ENCODE results near the gene SNCAIP. TPM values are rescaled to one million over a fixed set of nuclear protein-coding genes. Genes with fewer than 3 reads are reported as not detected.

Gene SNCAIP
- total RNA-seq, 3 donors from 2014 or later = 1.2 to 4.7 (median 2.7) TPM

DNA sequence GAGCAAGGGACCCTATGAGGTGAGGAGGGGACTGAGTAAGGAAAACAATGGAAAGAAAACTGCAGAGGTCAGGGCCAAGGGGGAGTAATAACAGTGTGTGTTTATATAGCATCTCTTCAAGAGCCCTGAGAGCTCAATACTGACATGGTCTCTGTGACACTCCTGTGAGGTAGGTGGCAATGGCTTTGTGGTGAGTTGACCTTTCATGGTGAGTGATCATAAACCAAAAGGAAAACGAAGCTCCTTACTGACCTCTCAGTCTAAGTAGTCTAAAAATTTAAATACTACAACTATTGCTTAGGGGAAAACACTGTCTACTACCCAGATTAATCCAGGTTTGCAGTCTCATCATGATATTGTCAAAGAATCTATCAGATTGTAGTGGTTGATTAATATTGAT lies 130.9 kb downstream of the SNCAIP start:
- DNase-seq (no peak), ATAC-seq (no peak)
- Histone ChIP-seq H3K36me3 (ENCODE audit: low read depth) (no peaks in the 10 kb centered on the region), H3K4me1 (ENCODE audit: low read depth) (no peaks in the 10 kb centered on the region), H3K9me3 (no peaks in the 10 kb centered on the region), H3K4me3 (no peak overlapping the region)
- intact Hi-C loops (cut with DNase I, micrococcal nuclease) = no loop called here
- TF ChIP-seq, protein P1, sequence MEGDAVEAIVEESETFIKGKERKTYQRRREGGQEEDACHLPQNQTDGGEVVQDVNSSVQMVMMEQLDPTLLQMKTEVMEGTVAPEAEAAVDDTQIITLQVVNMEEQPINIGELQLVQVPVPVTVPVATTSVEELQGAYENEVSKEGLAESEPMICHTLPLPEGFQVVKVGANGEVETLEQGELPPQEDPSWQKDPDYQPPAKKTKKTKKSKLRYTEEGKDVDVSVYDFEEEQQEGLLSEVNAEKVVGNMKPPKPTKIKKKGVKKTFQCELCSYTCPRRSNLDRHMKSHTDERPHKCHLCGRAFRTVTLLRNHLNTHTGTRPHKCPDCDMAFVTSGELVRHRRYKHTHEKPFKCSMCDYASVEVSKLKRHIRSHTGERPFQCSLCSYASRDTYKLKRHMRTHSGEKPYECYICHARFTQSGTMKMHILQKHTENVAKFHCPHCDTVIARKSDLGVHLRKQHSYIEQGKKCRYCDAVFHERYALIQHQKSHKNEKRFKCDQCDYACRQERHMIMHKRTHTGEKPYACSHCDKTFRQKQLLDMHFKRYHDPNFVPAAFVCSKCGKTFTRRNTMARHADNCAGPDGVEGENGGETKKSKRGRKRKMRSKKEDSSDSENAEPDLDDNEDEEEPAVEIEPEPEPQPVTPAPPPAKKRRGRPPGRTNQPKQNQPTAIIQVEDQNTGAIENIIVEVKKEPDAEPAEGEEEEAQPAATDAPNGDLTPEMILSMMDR (IDR thresholded peaks at IDR 0.05) = no peak

DNA sequence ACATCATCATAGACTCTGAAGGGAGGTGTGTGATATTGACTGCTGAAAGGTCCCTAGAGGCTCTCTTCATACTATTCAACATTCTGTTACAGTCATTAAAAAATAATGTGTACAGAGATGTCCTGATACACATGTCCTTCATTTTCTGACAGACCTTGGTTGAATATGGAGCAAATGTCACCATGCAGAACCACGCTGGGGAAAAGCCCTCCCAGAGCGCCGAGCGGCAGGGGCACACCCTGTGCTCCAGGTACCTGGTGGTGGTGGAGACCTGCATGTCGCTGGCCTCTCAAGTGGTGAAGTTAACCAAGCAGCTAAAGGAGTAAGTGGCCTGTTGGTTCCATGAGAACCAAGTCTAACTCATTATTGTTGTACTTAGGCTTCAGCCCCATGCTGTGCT lies 132.4 kb downstream of the SNCAIP start:
- ATAC-seq (no peak), DNase-seq (no peak)
- intact Hi-C loops (cut with DNase I, micrococcal nuclease) = no loop called here

DNA sequence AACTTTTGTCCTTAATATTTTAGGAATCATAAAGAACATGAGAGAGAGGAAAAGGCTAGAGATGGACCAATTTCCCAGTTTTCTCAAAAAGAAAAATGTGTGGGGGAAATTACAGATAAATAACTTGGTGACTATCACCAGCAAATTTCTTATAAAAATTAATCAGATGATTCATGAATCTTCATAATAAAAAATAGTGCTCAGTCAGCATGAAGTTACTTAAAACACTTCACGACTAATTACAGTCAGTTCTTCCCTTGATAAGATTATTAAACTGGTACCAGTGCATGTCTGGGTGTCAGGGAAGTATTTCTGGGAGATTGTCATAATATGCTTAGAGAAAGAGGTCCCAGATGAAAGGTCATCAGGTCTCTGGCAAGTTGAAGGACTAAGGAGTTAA lies 133.0 kb downstream of the SNCAIP start:
- TF ChIP-seq, protein P1 (IDR thresholded peaks at IDR 0.05) = no peak
- no peak for ATAC-seq
- H3K4me1 ChIP-seq (ENCODE audit: low read depth) = no peaks in the 10 kb centered on the region
- intact Hi-C loops (cut with DNase I, micrococcal nuclease) = no loop called here
- DNase-seq = no peak
- no peak overlapping the region for H3K4me3 ChIP-seq
- no peaks in the 10 kb centered on the region for H3K9me3 ChIP-seq
- no peaks in the 10 kb centered on the region for H3K36me3 ChIP-seq (ENCODE audit: low read depth)

More for the DNA sequence above, 132.4 kb downstream of the SNCAIP start:
- H3K4me3 ChIP-seq = no peak overlapping the region
- no peaks in the 10 kb centered on the region for H3K36me3 ChIP-seq (ENCODE audit: low read depth)
- no peaks in the 10 kb centered on the region for H3K9me3 ChIP-seq
- no peaks in the 10 kb centered on the region for H3K4me1 ChIP-seq (ENCODE audit: low read depth)
- TF ChIP-seq, protein P1 (IDR thresholded peaks at IDR 0.05) = no peak

DNA sequence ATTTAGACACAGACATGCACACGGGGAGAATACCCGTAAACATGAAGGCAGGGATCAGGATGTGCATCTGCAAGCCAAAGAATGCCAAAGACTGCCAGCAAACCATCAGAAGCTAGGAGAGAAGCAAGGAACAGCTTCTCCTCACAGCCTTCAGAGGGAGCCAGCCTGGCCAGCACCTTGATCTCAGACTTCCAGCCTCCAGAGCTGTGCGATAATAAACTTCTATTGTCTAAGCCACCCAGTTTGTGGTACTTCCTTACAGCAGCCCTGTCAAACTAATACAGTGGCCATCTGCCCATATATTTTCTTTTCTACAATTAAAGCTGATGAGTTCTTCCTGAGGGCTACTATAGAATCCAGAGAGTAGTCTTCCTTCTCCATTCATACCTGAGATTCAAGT lies 135.0 kb downstream of the SNCAIP start:
- TF ChIP-seq, protein P1 (IDR thresholded peaks at IDR 0.05) = no peak
- intact Hi-C loops (cut with DNase I, micrococcal nuclease) = no loop called here
- no peaks in the 10 kb centered on the region for H3K36me3 ChIP-seq (ENCODE audit: low read depth)
- no peak for DNase-seq
- H3K4me1 ChIP-seq (ENCODE audit: low read depth) = no peaks in the 10 kb centered on the region
- no peaks in the 10 kb centered on the region for H3K9me3 ChIP-seq
- peak; percentile 51 for ATAC-seq
- H3K4me3 ChIP-seq = no peak overlapping the region

DNA sequence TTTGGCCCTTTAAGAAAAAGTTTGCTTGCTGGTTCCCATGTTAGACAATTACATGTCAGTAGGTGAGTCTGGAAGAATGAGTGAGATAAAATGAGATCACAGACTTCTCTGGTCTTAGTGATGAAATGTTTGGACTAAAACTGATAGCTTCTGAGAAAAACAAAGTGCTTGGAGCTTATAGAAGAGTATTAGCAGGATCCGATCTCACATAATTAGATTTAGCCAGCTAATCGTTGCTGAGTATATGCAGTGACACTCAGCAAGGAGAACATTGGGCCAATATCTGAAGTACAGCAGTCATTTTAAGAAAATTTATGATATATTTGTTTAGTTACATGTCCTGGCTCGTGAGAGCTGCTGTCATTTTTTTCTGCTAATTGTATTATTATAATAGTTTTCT lies 135.8 kb downstream of the SNCAIP start:
- intact Hi-C loops (cut with DNase I, micrococcal nuclease) = no loop called here
- Histone ChIP-seq H3K36me3 (ENCODE audit: low read depth) (no peaks in the 10 kb centered on the region), H3K4me1 (ENCODE audit: low read depth) (no peaks in the 10 kb centered on the region), H3K4me3 (no peak overlapping the region), H3K9me3 (no peaks in the 10 kb centered on the region)
- TF ChIP-seq, protein P1 (IDR thresholded peaks at IDR 0.05) = no peak
- ATAC-seq (no peak), DNase-seq (no peak)

DNA sequence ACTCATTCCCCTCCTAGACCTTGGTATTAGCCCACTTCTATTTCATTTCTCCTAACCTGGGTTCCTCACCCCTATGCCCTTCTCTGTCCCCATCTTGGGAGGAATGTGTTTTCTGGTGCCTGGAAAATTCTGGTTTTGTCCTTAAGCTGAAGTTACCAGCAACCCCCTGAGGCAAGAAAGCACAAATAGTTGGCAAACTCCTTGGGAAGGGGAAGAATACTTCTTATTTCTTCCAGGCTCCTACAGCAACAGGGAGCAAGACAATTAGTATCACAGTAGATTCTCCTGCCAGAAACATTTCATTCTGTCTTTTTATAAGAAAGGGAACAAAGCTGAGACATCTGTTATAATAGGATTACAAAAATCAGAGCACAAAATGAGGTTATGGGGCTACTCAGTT lies 142.5 kb downstream of the SNCAIP start:
- Histone ChIP-seq H3K4me1 (ENCODE audit: low read depth) (peaks cover 7% of the 10 kb centered on the region), H3K36me3 (ENCODE audit: low read depth) (no peaks in the 10 kb centered on the region), H3K9me3 (no peaks in the 10 kb centered on the region), H3K4me3 (no peak overlapping the region)
- intact Hi-C loops (cut with DNase I, micrococcal nuclease) = no loop called here
- DNase-seq (no peak), ATAC-seq (no peak)
- TF ChIP-seq, protein P1 (IDR thresholded peaks at IDR 0.05) = no peak

Measured in mucosa of descending colon (tissue), 3 donors.